ENCODE measurements around the gene NAGS.
"Not testable (repeated sequence)": the region's sequence is repeated elsewhere in the genome, so short reads cannot be mapped to it uniquely, and the experiment has no call there.

Gene NAGS

DNA sequence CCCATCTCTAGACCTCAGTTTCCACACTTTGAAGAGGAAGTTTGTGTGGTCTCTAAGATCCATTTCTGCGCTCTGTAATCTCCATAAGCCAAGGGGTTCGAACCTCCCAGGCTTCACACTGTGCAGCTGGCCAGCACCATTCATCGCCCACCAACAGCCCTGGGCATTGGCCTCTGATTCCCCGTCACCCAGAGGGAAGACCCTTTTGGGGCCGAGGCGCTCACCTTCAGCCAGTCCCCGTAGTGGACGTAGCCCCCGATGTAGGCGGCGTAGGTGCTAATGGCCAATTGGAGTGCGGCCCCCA lies 9.7 kb downstream of the NAGS start:
- DNase-seq (ENCODE audit: low spot score): no peak
- in situ Hi-C loops (cut with MboI; ENCODE audit: low sequenced_read_pairs, unreplicated experiment): no loop called here
- no peak for TF ChIP-seq CTCF (IDR thresholded peaks at IDR 0.05; ENCODE audit: borderline replicate concordance, control extremely low read depth, extremely low read depth, insufficient read depth, missing control alignments)

- DNase-seq (ENCODE audit: low spot score): peak; percentile 97
- in situ Hi-C loops (cut with MboI; ENCODE audit: low sequenced_read_pairs, unreplicated experiment): no loop called here
- TF ChIP-seq CTCF (IDR thresholded peaks at IDR 0.05; ENCODE audit: borderline replicate concordance, control extremely low read depth, extremely low read depth, insufficient read depth, missing control alignments): no peak
Measured at GRCh38 chr17:44014437-44015172, 10.2 kb downstream of the NAGS start, which contains the start of gene TMEM101. Gene TMEM101 (minus strand): TSS chr17:44014963. CDS start chr17:44014952, 11 bp downstream.

DNA sequence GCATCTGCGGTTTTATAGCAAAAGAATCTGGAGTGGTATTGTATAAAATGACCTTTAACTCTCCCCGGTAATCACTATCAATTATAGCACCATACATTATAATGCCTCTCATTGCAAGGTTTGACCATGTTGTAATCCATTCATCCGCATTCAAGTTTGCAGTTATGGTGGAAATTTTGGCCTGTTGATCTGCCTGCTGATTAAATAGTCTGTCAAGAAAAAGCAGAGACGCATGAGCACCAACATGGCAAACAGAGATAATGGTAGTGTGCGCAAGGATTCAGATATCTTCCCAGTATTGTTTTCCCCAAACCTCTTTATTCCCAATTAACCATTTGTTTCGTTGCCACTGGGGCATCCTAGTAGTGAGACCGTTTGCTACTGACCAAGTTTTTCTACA lies 16.8 kb downstream of the NAGS start:
- DNase-seq (ENCODE audit: low spot score); in situ Hi-C loops (cut with MboI; ENCODE audit: low sequenced_read_pairs, unreplicated experiment): not testable (repeated sequence)

DNA sequence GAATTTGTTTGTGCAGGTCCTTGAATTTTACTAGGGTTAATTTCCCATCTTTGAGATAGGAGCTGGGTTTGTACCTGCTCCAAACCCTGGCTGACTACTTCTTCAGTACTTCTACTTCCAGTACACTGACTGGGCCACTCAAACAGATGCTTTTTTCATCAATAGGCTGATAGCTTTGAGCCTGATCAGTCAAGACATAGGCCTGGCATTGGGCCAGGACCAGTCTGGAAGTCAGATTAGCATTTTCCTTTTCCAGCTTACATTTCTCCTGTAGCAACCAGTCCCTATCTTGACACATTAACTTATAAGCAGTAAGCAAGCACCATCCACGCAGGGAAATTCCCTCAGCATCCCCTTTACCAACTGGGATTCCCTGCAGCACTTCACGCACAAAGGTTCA lies 17.8 kb downstream of the NAGS start:
- in situ Hi-C loops (cut with MboI; ENCODE audit: low sequenced_read_pairs, unreplicated experiment): no loop called here
- no peak for TF ChIP-seq CTCF (IDR thresholded peaks at IDR 0.05; ENCODE audit: borderline replicate concordance, control extremely low read depth, extremely low read depth, insufficient read depth, missing control alignments)
- no peak for DNase-seq (ENCODE audit: low spot score)

GRCh38 chr17:44023545-44024270 lies 19.3 kb downstream of the NAGS start:
- TF ChIP-seq CTCF (IDR thresholded peaks at IDR 0.05; ENCODE audit: borderline replicate concordance, control extremely low read depth, extremely low read depth, insufficient read depth, missing control alignments): no peak
- DNase-seq (ENCODE audit: low spot score): no peak
- in situ Hi-C loops (cut with MboI; ENCODE audit: low sequenced_read_pairs, unreplicated experiment): no loop called here

DNA sequence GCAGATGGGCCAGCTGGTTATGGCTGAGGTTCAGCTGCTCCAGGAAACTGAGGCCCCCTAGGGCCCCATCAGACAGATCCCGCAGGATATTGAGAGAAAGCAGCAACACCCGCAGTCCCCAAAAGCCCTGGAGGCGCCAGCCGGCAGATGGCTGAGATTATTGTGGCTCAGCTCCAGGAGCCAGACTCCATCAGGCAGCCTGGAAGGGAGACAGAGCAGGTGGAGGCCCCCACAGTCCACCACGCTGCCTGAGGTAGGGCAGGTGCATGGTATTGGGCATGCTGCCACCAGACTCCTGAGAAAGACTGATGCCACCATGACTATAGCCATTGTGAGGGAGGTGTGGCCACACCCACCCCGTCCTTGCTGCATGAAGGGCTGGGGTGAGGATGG lies 19.8 kb downstream of the NAGS start:
- no peak for TF ChIP-seq CTCF (IDR thresholded peaks at IDR 0.05; ENCODE audit: borderline replicate concordance, control extremely low read depth, extremely low read depth, insufficient read depth, missing control alignments)
- no peak for DNase-seq (ENCODE audit: low spot score)
- in situ Hi-C loops (cut with MboI; ENCODE audit: low sequenced_read_pairs, unreplicated experiment): no loop called here

DNA sequence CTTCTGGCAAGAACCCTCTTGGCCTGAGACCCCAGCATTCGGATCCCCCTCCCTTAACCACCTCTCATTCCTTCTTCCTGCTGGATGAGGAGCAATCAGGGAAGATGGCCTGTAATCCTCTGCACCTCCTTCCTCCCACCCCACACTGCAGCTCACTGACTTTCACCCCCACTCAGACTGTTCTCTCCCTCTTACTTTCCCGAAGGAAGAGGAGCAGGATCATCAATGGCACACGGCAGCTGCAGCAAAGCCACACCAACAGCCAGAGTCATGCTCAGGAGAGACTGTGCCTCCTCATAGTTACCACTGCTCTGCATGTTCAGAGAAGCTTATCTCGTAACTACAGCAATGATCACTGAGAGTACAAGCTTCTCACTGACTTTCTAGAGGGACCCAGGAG lies 20.4 kb downstream of the NAGS start:
- in situ Hi-C loops (cut with MboI; ENCODE audit: low sequenced_read_pairs, unreplicated experiment): no loop called here
- no peak for DNase-seq (ENCODE audit: low spot score)
- no peak for TF ChIP-seq CTCF (IDR thresholded peaks at IDR 0.05; ENCODE audit: borderline replicate concordance, control extremely low read depth, extremely low read depth, insufficient read depth, missing control alignments)
